ENCODE measurements around the gene ERC1. TPM values are rescaled to one million over a fixed set of nuclear protein-coding genes. Genes with fewer than 3 reads are reported as not detected.

Gene ERC1
- total RNA-seq, 1 donor from 2014 or later = 79.5 TPM

GRCh38 chr12:1217191-1217949 is 226.3 kb downstream of the ERC1 start:
- H3K9me3 Mint-ChIP-seq (ENCODE audit: unreplicated experiment) = no peaks in the 10 kb centered on the region
- H3K4me3 Mint-ChIP-seq (ENCODE audit: unreplicated experiment) = no peak overlapping the region
- no peaks in the 10 kb centered on the region for H3K36me3 Mint-ChIP-seq (ENCODE audit: unreplicated experiment)
- H3K27ac Mint-ChIP-seq (ENCODE audit: unreplicated experiment) = no peak overlapping the region
- TF ChIP-seq, protein P1, sequence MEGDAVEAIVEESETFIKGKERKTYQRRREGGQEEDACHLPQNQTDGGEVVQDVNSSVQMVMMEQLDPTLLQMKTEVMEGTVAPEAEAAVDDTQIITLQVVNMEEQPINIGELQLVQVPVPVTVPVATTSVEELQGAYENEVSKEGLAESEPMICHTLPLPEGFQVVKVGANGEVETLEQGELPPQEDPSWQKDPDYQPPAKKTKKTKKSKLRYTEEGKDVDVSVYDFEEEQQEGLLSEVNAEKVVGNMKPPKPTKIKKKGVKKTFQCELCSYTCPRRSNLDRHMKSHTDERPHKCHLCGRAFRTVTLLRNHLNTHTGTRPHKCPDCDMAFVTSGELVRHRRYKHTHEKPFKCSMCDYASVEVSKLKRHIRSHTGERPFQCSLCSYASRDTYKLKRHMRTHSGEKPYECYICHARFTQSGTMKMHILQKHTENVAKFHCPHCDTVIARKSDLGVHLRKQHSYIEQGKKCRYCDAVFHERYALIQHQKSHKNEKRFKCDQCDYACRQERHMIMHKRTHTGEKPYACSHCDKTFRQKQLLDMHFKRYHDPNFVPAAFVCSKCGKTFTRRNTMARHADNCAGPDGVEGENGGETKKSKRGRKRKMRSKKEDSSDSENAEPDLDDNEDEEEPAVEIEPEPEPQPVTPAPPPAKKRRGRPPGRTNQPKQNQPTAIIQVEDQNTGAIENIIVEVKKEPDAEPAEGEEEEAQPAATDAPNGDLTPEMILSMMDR (IDR thresholded peaks at IDR 0.05) = no peak
- H3K27me3 Mint-ChIP-seq (ENCODE audit: unreplicated experiment) = no peaks in the 10 kb centered on the region
- H3K4me1 Mint-ChIP-seq (ENCODE audit: unreplicated experiment) = peaks cover 4% of the 10 kb centered on the region
- no peak for DNase-seq (ENCODE audit: extremely low spot score, unreplicated experiment)

- Mint-ChIP-seq H3K4me3 (ENCODE audit: unreplicated experiment) (no peak overlapping the region), H3K27ac (ENCODE audit: unreplicated experiment) (no peak overlapping the region), H3K4me1 (ENCODE audit: unreplicated experiment) (peaks cover 6% of the 10 kb centered on the region), H3K27me3 (ENCODE audit: unreplicated experiment) (no peaks in the 10 kb centered on the region), H3K36me3 (ENCODE audit: unreplicated experiment) (no peaks in the 10 kb centered on the region), H3K9me3 (ENCODE audit: unreplicated experiment) (no peaks in the 10 kb centered on the region)
- TF ChIP-seq, protein P1 (IDR thresholded peaks at IDR 0.05) = no peak
- DNase-seq (ENCODE audit: extremely low spot score, unreplicated experiment) = no peak
These were observed 227.3 kb downstream of the ERC1 start for GRCh38 chr12:1218369-1218768.

DNA sequence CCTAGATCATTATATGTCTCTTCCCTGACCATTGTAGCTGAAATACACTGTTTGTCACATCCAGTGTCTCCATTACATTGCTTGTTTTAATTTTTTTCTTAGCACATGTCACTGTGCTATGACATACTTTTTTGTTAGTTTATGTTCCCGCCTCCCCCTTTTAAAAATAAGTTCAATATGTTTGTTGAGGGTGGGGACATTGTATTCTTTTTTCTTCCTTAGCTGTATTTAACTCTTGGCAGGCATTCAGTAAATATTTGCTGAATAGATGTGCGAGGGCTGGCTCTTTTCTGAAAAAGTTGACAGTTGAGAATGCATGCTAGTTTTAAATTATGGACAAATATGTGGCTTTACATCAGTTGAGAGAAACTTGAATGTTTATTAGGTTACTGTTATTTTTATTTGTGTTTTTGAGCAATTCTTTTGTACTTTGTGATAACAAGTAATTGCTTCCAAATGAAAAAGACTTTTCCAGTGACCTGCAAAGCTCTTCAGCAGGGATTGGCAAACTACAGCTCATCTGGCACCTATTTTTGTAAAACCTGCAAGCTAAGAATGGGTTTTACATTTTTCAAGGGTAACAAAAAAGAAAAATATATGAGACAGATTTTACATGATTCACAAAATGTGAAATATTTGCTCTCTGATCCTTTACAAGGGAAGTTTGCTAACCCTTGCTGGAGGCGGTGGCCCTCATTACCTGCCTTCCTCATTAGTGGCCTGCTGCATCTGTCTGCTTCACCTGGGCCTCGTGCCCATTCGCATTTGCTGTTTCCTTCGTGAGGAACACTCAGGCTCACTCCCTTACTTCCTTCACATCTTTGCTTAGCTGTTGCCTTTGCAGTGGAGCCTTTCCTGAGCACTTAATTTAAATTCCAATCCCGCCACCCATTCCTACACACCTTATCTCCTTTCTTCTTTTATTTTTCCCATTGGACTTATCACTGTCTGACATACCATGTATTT is 229.4 kb downstream of the ERC1 start:
- H3K27me3 Mint-ChIP-seq (ENCODE audit: unreplicated experiment) = no peaks in the 10 kb centered on the region
- no peak for DNase-seq (ENCODE audit: extremely low spot score, unreplicated experiment)
- TF ChIP-seq, protein P1 (IDR thresholded peaks at IDR 0.05) = no peak
- peaks cover 12% of the 10 kb centered on the region for H3K4me1 Mint-ChIP-seq (ENCODE audit: unreplicated experiment)
- H3K4me3 Mint-ChIP-seq (ENCODE audit: unreplicated experiment) = no peak overlapping the region
- H3K36me3 Mint-ChIP-seq (ENCODE audit: unreplicated experiment) = no peaks in the 10 kb centered on the region
- H3K27ac Mint-ChIP-seq (ENCODE audit: unreplicated experiment) = no peak overlapping the region
- no peaks in the 10 kb centered on the region for H3K9me3 Mint-ChIP-seq (ENCODE audit: unreplicated experiment)

- TF ChIP-seq, protein P1 (IDR thresholded peaks at IDR 0.05) = no peak
- H3K4me1 Mint-ChIP-seq (ENCODE audit: unreplicated experiment) = peaks cover 10% of the 10 kb centered on the region
- no peaks in the 10 kb centered on the region for H3K27me3 Mint-ChIP-seq (ENCODE audit: unreplicated experiment)
- DNase-seq (ENCODE audit: extremely low spot score, unreplicated experiment) = no peak
- H3K9me3 Mint-ChIP-seq (ENCODE audit: unreplicated experiment) = no peaks in the 10 kb centered on the region
- no peak overlapping the region for H3K27ac Mint-ChIP-seq (ENCODE audit: unreplicated experiment)
- H3K4me3 Mint-ChIP-seq (ENCODE audit: unreplicated experiment) = no peak overlapping the region
- H3K36me3 Mint-ChIP-seq (ENCODE audit: unreplicated experiment) = peaks cover 3% of the 10 kb centered on the region
These were observed 232.0 kb downstream of the ERC1 start for GRCh38 chr12:1222858-1223639.
